HG02763 (cell line): ENCODE results near the gene PLAAT2.
"Not testable (repeated sequence)": the region's sequence is repeated elsewhere in the genome, so short reads cannot be mapped to it uniquely, and the experiment has no call there.

ENCODE experiments used
- ATAC-seq: cut with Tn5 transposase; IDR thresholded peaks from one replicate; pipeline ENCODE4 v1.9.1; 2021; ENCODE audit warnings: mild to moderate bottlenecking, moderate library complexity; ENCODE audit not compliant: unreplicated experiment

PLAAT2 gene

DNA sequence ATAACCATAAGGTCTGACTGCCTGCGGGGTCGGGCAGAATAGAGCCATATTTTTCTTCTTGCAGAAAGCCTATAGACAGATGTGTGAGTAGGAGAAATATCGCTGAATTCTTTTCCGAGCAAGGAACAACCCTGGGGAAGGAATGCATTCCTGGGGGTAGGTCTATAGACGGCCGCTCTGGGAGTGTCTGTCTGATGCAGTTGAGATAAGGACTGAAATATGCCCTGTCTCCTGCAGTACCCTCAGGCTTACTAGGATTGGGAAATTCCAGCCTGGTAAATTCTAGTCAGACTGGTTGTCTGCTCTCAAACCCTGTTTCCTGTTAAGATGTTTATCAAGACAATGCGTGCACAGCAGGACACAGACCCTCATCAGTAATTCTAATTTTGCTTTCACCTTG is 18.0 kb upstream of the PLAAT2 start:
- ATAC-seq = not testable (repeated sequence)

DNA sequence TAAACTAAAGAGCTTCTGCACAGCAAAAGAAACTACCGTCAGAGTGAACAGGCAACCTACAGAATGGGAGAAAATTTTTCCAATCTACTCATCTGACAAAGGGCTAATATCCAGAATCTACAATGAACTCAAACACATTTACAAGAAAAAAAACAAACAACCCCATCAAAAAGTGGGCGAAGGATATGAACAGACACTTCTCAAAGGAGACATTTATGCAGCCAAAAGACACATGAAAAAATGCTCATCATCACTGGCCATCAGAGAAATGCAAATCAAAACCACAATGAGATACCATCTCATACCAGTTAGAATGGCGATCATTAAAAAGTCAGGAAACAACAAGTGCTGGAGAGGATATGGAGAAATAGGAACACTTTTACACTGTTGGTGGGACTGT is 15.7 kb upstream of the PLAAT2 start:
- ATAC-seq = not testable (repeated sequence)

DNA sequence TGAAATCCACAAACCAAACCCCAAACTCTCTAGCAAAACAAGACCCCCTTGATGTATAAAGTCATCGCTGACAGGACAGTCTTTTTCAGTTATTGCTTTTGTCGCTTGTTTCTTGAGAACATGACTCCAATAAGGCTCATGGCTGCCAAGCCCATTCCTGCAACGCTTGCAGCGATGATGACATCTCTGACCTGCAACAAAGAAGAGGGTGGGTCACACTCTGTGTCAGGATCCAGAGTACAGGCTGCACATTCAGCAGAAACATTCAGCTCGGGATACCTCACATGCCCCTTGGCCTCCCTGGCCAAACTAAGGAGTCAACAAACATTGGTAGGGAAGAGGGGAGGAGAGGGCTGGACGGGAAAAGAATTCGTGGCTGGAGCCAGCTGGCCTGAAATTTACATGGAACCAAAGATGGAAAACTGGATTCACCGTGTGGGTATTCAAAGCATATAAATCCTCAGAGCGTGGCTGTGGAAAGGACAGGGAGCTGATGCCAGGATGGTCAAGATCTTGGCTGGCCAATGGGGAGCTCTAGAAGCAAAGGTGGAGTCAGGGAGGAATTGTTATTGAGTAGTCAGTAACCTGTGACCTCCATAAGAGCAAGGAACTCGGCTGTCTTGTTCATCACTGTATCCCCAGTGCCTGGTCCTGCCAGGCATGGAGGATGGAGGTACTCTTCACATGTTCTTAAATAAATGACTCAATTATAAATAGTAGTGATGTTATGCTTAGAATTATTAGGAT is 11.8 kb upstream of the PLAAT2 start:
- no peak for ATAC-seq

DNA sequence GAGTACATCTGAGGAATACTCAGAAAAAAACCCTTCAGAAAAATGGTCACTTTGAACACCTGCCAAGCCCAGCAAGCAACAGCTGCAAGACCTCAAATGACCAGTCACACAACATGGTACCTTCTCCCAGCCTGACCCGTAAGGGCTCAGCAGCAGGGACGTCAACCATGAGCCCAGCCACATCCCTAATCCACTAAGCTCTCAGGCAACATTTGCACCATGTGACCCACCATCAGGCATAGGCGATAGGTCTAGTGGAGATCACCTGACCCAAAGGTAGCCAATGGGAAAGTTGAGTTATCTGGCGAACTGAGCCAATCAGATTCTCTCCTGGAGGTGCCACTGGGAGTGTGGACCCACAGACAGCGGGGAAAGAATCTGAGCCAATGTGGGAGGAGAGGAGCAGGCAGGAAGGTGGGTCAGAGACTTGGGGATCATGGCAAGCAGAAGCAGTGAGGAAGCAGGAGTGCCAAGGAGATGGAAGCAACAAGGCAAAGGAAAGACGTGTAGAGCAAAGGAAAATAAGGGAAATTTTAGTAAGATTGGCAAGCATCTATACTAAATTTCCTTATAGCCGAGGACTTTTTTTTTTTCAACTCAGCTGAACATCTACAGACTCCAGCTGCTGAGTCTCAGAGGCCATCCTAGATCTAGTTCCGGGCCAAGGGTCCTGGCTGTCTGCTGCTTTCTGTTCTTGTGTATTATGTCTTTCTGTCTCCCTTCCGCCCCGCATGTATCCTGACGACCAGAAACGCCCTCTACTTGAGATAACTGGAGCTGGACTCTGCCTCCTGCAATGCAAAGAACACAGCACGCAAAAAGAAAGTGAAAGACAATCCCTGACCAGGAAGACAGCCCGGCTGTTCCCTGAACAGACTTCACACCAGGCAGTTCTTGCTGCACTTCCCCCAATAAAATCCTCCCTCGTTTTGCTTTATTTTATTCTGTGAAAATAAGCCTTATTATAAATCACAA is 11.0 kb upstream of the PLAAT2 start:
- no peak for ATAC-seq

DNA sequence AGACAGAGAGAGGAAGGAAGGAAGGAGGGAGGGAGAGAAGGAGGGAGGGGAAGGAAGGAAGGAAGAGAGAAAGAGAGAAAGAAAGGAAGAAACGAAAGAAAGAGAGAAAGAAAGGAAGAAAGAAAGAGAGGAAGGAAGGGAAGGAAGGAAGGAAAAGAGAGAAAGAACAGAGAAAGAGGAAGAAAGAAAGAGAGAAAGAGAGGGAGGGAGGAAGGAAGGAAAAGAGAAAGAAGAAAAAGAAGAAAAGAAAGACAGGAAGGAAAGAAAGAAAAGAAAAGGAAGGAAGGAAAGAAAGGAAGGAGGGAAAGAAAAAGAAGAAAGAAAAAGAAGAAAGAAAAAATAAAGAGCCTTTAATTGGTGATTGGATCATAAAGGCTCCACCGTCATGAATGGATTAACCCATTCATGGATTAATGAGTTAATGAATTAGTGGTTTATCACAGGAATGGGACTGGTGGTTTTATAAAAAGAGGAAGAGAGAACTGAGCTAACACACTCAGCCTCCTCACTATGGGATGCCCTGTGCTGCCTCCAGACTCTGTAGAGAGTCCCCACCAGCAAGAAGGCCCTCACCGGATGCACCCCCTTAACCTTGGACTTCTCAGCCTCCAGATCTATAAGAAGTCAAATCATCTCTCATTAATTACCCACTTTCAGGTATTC is 9.0 kb upstream of the PLAAT2 start:
- ATAC-seq = peak; percentile 57

DNA sequence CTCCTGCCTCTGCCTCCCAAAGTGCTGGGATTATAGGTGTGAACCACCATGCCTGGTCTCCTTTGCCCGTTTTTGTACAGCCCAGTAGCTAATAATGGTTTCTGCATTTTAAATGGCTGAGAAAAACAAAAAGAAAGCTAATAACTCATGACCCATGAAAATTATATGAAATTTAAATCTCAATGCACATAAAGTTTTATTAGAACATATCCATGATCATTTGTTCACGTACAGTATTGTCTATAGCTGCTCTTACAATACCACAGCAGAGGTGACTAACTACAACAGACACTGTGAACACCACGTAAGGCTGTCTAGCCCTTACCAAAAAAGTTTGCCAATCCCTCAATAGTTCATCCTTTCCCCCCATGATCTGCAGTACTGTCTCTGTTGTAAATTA is 6.4 kb upstream of the PLAAT2 start:
- ATAC-seq = no peak

DNA sequence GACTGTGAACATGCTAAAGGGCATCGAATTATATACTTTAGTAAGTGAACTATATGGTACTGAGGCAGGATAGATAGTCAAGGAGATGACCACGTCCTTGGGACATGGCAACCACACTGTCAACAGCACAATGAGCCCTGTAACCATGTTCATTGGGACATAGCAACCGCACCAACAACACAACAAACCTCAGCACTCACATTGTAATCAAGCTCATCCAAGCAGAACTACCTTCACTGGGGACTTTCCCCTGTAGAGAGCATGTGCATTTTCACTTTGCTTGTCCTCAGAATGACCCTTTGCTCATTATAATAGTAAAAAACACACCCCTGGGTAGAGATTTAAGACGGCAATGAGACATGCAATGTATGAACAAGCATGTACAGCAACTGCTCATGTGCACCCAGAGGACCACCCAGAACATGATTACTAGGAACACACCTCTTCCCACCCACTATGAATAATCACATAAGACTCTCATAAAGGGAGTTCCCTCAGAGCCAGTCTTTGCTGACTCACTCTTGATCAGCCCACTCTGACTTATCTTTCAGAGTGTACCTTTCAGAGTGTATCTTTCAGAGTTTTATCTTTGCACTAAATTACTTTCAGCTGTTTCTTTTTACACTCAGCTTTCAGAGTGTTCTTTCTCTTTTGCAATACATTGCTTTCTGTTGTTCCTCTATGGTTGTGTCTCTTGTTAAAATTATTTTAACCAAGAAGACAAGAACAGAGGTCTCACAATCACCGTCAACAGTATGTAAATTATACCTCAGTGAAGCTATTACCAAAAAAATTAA is 4.1 kb upstream of the PLAAT2 start:
- ATAC-seq = peak; percentile 67

DNA sequence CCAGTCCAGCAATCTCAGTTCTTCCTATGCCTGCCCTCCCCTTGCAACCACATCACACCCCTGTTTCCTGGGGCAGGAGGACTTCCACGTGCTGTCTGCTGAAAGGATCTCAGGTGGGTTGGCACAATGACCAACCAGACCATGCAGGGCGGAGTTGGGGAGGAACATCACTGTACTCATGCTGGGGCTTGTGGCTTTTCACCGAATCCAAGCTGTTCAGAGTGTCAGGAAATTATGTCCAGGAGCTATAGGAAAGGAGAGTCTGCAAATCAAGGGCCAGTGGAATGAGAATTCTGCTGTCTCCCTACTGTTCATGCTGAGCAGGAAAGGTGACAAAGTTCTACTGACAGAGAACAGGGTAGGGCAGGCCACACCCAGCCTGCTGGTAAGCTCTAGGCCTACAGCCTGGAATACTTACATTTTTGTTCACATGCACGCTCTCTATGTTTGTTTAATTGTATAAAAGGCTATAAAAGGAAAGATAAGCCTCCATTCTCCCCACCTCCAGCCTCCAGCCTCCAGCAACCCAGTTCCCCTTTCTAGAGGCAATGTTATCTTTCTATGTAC is 1.7 kb upstream of the PLAAT2 start:
- no peak for ATAC-seq

DNA sequence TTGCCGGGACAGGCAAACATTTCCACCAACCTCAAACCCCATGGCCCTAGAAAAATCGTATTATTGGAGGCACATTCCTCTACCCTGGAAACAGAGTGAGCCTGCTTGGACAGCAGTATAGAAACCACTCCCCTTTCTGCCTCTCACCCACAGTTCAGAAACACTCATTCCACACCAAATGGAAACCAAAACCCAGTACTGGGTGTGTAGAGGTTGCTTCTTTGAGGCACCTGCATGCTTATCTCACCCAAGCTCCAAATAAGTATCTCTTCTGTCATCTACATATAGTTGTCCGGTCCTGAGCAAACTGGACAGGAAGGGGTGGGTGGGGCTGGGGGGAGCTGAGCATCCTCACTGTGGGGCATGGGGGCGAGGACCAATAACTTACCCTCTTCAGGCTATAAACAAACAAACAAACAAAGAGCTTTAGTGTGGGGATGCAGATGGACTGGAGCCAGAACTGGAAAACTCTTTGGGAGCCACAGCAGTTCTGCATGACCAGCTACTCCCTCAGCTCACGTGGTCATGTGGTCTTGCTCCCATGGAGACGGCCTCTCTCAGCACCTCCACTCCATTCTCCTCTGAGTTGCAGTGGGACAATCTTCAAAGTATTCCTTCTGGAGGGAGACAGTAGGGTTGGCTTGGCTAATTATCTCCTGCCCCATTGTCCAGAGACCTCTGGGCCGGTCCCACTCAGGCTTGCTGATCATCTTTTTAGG is 1.0 kb upstream of the PLAAT2 start:
- ATAC-seq = peak; percentile 75

DNA sequence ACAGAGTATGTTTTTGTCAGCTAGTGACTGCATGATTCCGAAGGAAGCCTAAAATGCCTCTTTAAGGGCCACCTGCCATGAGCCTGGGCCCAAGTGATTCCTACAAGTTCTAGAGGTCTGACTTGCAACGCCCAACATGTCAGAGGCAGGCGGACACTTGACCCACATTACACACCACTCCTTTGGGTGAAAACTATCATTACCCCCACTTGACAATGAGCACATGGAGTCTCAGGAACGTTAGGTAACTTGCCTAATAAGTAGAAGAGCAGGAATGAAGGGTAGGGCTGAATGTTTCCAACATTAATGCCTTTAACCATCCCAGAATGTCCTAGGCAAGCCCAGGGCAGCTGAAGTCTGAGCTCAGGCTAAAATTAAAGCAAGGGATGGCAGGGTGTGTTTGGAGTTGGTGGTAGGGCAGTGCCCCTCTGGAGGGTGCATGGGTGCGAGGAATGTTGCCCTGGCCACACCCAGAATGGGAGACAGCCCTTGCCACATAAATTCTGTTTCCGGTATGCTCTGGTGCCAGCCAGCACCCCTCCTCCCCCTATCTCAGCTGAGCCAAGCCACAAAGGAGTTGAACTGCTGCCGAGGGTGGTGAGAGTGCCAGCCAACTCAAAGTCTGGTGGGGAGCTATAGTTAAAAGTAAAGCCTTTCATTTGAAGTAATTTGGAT is 2.5 kb downstream of the PLAAT2 start:
- no peak for ATAC-seq

DNA sequence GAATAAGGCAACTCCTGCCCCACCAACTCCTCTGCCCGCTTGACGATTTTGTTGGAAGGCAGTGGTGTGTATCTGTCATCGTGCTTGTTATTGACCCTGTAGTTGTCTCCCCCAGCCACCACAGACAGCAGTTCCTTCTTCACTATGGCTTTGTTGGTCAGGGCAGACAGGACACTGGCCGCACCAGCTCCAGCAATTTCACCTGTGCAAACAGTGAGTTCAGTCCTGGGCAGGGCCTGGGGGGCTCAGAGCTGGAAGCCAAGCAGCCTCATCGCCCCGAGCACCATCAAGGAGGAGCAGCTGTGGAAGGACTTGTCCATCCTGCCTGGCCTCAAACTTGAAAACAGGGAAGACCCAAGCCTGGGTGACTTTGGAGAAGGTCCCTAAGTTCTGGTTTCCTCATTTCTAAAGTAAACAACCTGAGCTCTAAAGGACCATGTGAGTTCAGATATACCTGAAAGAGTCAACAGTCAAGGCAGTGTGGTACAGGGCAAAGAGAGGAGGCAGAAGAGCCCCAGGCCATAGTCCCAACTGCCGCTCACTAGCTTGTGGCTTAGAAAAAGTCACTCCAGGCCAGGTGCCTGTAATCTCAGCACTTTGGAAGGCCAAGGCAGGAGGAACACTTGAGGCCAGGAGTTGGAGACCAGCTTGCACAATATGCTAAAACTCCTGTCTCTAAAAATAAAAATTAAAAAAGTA is 4.6 kb downstream of the PLAAT2 start:
- no peak for ATAC-seq

DNA sequence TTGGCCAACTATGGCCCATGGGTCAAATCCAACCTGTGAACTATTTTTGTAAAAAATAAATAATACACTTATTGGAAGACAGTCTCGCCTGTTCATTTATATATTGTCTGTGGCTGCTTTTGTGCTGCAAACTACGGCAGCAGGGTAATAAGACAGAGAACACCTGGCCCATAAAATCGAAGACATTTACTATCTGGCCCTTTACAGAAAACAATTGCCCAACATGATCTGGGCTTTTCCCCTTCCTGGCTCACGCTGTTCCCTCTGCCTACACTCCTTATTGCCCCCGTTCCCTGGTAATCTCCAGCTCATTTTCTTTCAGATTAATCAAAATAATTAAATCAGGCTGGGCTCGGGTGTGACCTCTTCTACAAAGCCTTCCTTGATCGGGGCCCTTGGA is 5.6 kb downstream of the PLAAT2 start:
- no peak for ATAC-seq

DNA sequence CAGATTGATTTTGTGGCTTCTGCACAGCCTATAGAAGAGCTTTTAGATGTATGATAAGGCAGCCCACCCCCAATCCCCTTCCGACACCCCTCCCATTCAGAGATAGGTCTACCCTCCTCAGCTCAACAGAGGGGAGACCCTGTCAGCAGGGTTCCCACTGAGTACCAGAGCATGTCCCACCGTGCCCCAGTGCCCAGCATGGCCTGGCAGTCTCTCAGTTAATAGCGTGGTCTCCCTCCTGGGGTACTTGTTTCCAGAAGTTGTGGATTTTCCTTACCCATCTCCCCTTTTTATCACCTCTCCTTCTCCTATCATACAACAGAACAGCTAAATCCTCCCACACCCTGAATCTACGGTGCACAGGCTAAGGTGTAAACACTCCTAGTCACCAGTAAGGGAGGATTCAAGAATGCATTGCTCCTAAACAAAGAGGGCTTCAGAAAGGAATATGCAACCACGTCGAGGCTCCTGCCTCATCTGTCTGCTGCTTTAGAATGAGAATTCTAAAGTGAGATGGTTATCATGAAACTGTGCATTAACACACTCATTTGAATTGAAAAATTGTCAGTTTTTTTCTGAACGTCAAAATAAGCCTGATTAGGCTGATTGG is 6.7 kb downstream of the PLAAT2 start:
- no peak for ATAC-seq

DNA sequence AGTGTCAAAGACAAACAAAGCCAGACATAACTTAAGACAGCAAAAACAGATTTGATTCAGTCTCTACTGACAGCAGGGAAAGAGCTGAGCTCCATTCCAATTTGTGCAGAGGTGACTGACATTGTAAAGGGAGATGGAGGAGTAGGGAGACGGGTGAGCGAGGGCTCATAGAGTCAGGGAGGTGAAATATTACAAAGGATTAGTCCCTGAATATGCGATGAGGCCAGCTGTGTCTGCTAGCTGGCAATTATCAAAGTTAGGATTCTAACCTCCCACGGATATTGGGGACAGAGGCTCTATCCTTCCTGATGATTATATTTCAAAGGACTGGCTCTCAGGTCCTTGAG is 8.3 kb downstream of the PLAAT2 start:
- ATAC-seq = no peak

DNA sequence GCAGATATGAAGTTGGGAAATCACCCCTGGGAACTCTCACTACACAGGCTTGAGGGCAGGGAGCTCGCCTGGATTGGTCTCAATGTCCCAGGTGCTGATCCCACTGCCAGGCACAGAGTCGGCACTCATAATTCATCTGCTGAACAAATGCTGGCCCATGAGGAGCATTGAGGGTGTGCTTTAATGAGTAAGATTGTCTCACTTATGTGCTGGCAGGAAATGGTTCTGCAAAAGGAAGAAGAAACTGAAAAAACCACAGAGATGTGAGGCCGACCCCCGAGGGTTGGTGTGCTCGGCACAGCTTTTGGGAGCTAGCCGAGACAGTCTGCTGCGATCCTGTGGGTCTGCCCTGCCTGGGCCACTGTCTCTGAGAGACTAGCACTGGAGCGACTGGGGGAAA is 9.4 kb downstream of the PLAAT2 start:
- peak; percentile 54 for ATAC-seq

DNA sequence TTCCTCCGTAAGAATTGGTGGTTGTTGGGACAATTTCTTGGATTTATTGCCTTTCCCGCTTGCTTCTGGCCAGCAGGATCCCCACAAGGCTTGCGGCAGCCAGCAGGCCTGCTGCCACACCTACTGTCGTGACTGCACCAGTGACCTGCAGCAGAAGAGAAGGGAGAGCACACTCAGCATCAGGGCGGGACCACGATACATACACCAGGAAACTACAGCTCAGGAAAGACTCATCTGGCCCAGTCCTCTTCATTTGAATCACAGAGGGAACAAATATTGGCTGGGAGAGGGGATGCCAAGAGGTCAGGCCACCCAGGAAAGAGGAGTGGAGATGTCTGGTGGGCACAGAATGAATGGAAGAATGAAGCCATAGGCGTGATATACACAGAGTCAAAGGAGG is 10.3 kb downstream of the PLAAT2 start:
- no peak for ATAC-seq

DNA sequence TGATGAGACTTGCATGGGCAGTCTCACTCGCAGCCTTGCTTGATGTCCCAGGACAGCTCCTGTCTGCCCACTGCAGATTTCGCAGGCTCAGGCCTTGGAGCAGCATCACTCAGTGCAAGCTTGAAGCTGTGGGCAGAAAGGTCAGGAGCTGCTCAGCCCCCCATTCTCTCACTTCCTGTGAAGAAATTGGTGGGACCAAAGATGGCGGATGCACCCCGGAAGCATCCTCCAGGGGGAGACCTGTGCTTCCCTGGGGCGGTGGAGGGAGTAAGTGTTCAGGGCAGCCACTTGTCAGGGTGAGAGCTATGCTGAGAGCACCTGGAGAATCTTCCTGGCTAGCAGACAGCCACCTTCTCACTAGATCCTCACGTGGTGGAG is 11.3 kb downstream of the PLAAT2 start:
- no peak for ATAC-seq
